NCI-H1105 (cell line): ENCODE results near the gene CNDP2.
"Not testable (repeated sequence)": the region's sequence is repeated elsewhere in the genome, so short reads cannot be mapped to it uniquely, and the experiment has no call there.

ENCODE experiments used
- DNase-seq: peaks from one replicate; lab custom pipeline; 2025; lab: John Stamatoyannopoulos, UW

The CNDP2 gene

DNA sequence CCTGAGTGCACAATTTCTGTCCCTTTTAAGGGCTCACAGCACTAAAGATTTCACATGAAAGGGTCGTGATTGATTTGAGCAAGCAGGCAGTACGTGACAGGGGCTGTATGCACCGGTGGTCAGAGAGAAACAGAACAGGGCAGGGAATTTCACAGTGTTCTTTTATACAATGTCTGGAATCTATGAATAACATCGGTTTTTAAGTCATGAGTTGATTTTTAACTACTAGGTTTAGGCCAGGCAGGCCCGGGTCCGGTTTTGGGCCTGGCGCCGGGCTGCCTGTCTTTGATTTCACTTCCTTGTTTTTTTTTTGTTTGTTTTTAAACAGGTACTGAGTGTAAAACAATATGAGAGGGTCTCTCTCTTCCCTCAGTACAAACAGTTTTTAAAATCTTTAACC lies 4.6 kb downstream of the CNDP2 start:
- DNase-seq, result not testable (repeated sequence)

DNA sequence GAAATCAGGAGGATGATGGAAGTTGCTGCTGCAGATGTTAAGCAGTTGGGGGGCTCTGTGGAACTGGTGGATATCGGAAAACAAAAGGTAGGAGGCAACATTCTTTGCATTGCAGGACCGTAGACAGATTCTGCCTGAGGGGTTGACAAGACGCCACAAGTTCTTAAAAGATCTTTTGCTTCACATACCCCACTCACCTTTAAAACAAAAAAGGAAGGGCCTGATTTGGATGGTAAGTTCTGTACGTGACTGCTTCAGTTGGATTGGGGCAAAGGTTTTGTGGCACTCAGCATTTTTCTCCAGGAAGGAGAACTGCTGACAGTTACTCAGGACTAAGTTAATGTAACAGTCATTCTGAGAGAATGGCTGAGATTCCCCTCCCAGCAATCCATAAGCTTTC lies 5.2 kb downstream of the CNDP2 start:
- no peak for DNase-seq

GRCh38 chr18:74503137-74503536 lies 7.0 kb downstream of the CNDP2 start:
- no peak for DNase-seq

GRCh38 chr18:74505776-74506175 lies 9.6 kb downstream of the CNDP2 start:
- DNase-seq, result no peak

DNA sequence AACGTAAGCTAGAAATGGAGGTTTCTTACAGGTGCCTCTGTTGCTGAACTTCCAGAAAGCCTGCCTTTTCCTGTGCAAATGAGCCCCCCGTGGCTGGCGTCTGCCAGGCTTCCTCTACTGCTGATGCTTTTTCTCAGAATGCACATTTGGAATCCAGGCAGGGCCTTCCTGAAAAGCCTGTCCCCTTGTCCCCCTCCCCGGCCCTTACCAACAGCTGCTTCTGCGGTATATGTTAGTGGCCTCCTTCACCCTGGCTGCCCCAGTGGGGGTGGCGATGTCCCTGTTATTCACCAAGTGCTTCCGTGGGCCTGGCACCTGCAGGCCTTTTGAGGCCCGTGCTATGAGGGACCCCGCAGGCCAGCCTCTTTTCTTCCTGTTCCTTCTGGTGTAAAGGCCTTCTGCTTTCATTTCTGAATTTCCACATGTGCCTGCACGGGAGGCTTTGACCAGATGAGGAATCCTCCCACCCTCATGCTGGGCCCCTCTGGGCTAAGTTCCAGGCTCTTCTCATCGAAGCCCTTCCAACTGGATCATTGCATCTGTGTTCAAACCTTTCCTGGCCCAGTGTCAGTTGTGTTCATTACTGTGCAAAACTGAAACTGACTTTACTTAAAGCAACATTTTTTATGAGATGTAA lies 10.4 kb downstream of the CNDP2 start:
- no peak for DNase-seq

GRCh38 chr18:74507097-74507881 lies 11.1 kb downstream of the CNDP2 start:
- no peak for DNase-seq

- no peak for DNase-seq
Measured at GRCh38 chr18:74507927-74508326, 11.8 kb downstream of the CNDP2 start.

GRCh38 chr18:74508366-74508765 lies 12.2 kb downstream of the CNDP2 start:
- no peak for DNase-seq

DNA sequence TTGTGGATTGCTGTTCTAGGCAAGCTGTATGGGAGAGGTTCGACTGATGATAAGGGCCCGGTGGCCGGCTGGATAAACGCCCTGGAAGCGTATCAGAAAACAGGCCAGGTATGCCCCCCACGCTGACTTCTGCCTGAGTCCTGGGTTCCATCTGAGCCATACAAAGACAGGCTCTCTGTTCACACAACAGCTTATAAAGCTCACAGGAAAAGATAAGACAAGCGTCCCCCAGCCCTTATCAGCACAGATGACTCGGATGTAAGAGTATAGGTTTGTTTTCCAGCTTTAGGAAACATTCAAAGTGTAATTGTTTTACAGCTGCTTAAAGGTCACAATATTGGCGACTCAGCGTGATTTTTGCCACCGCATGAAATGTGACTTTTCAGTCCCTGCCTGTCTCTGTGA lies 12.7 kb downstream of the CNDP2 start:
- no peak for DNase-seq

DNA sequence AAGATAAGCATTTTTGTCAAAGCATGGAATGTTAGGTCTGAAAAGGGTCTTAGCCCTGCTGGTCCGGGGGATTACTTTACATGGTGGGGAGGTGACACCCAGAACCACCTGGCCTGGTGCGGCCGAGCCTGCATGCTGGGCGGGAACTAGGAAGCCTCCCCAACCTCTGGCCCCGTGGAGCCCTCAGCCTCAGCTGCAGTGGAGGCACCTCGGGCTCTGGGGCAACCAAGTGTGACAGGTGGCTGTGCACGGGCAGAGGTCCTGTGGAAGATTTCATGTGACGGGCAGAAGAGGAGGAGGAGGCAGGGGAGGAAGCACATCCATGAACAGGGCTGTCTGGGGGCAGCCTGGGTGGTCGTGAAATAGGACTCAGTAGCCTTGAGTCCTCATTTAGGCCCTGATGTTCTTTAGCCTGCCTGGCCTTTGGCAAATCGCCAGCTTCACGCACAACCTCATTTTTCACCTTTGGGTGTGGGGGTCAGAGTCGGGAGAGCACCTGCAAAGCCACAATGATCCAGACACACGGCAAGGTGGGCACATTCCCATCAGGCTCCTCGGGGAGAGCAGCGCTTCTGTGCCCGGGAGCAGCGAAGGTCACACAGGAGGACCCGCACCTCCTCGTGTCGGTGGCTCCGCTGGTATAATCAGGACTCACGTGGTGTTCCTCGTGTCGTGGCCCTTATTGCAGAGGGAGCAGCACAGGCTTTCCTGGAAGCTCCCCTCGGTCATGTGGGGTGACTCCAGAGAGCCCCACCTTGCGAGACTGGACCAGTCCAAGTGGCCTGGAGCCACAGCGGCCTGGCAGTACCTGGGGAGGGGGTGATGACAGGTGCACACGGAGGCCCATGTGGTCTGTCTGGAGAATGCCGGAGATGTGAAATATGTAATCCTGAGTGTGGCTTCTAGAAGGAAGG lies 13.9 kb downstream of the CNDP2 start:
- no peak for DNase-seq

GRCh38 chr18:74510770-74511095 lies 14.6 kb downstream of the CNDP2 start:
- DNase-seq, result no peak

DNA sequence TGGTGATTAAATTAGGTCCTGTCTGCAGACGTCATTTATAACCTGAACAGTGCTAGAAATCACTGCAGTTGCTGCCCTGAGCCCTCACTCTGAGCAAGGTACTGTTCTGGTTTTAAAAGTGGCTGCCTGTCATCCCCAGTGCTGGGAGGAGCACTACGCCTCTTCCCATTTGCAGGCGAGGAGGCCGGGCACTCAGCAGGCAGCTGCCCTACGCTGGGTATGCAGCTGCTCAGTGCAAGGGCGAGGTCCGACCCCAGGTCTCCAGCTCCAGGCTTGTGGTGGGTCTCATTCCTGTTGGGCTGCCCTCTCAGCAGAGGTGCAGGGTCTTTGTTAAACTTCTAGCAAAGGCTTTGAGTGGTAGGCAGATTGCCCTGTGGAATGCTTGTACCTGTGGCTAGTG lies 15.7 kb downstream of the CNDP2 start:
- no peak for DNase-seq

- no peak for DNase-seq
Measured at GRCh38 chr18:74512321-74513053, 16.3 kb downstream of the CNDP2 start.

DNA sequence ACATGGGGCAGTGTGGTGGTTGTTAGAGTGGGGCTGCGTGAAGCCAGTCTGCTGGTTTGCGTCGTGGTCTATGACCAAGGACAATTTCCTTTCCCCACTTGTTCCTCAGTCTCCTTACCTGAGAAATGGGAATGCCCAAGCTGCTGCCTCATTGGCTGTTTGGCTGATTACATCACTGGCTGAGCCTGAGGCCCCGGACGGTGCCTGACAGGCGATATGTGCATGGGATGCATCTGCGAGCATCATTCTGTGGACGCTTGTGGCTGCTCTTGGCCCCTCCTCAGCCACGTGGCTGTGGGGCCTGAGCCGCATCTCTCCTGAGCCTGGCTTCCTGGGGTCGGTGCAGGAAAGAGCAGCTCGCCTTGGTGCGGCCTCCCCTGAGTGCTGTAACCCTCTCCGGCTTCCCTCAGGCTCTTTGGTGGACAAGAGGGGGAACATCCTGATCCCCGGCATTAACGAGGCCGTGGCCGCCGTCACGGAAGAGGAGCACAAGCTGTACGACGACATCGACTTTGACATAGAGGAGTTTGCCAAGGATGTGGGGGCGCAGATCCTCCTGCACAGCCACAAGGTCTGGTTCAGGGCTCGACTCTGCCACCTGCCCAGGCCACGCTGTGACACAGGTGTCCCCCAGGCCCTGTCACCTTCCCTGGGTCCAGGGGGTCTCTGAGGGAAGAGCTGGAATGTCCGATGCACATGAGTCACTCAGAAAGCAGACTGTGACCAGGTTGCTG lies 17.2 kb downstream of the CNDP2 start:
- no peak for DNase-seq

DNA sequence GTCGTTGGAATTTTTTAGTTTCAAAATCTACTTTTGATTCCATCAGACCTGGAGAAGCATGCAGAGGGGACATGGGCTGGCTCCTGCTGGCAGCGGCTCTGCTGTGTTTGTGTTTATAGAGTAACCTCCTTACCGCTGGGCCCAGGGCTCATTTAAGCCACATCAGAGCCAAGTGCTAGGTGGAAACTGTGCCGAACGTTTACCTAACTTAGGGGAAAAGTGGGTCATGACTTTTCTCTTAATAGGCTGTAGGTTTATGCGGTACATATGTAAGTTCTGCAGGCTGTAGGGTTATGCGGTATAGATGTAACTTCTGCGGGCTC lies 17.7 kb downstream of the CNDP2 start:
- DNase-seq, result no peak

- DNase-seq, result no peak
Measured at GRCh38 chr18:74514860-74515495, 18.8 kb downstream of the CNDP2 start.

GRCh38 chr18:74515620-74516231 lies 19.6 kb downstream of the CNDP2 start:
- no peak for DNase-seq

- no peak for DNase-seq
Measured at GRCh38 chr18:74516271-74517235, 20.4 kb downstream of the CNDP2 start.

DNA sequence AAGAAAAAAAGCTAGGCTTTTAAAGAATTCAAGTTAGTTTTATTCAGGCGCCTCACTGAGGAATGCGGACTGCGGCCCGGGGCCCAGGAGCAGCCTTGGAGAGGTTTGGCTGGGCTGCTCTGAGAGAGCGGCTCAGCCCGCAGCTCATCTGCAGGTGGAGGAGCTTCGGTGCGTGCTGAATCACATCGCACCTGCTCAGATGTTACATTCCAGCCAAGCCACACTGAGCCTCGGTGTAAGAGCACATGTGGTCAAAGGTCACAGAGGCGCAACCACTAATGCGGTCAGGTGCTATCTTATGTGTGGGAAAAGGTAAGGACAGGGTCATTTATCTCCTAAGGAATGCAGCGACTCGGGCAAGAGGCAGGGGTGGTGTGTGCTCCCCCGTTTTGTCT lies 21.1 kb downstream of the CNDP2 start:
- DNase-seq, result no peak
